ENCODE results near the gene SCARB1.
"Not testable (repeated sequence)": the region's sequence is repeated elsewhere in the genome, so short reads cannot be mapped to it uniquely, and the experiment has no call there.

- TF ChIP-seq EZH2 (IDR thresholded peaks at IDR 0.05); POLR2AphosphoS5 (IDR thresholded peaks at IDR 0.05; ENCODE audit: borderline replicate concordance, low read depth, low read length): not testable (repeated sequence)
These were observed 47.9 kb upstream of the SCARB1 start for GRCh38 chr12:124911521-124911920.

All from SK-N-MC (cell line).